Mucosa of gallbladder (tissue), 1 donor: ENCODE results near the gene PLXND1. TPM values are rescaled to one million over a fixed set of nuclear protein-coding genes. Genes with fewer than 3 reads are reported as not detected.

Experiments used
- DNase-seq: peaks from one replicate; pipeline ENCODE4 v3.0.0-alpha.2; 2020; ENCODE audit warnings: low spot score
- total RNA-seq: library from RNA; stranded (reverse); gene quantifications from one replicate; pipeline ENCODE4 v1.2.1, GENCODE V29; 2021
- donor health status: DM: no; HTN: no; CAD: no.

The PLXND1 gene
- total RNA-seq, 1 donor from 2014 or later: 82.2 TPM

GRCh38 chr3:129628169-129628522 lies 21.7 kb upstream of the PLXND1 start:
- DNase-seq: no peak

DNA sequence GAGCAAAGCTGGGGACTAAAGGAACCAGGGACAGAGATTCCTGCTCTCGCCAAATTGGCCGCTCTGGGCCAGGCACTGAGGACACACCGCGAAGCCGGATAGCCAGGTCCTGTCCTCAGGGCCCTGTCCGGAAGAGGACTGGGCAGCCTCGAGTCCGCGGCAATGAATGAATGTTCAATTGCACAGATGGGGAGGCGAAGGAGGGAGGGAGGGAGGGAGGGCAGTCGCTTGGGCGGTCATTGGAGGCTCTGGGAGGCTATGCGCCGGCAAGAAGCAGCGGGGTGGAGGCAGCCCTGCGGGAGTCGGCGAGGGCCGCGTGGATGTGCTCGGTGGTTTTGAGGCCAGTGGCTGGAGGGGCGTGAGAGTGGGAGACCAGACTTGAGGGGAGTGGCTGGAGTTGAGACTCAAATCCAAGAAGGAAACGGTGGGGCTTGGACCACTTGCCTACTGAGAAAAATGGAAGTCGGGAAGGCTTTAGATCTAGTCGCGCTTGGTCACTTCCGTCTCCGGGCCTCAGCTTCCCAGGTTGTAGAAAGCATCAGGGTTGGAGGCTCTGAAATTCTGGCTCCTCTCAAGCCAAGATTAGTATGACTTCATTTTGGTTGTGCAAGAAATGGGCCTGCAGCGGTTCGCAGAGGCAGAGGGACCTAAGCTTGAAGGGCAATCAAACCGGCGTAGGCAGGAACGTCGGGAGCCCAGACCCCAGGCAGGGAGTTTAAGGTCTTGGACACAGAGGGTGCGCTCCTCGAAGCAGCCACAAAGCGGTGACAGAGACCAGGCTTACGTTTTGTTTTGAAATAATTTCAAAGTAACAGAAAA lies 21.1 kb upstream of the PLXND1 start:
- DNase-seq: peak; percentile 70

DNA sequence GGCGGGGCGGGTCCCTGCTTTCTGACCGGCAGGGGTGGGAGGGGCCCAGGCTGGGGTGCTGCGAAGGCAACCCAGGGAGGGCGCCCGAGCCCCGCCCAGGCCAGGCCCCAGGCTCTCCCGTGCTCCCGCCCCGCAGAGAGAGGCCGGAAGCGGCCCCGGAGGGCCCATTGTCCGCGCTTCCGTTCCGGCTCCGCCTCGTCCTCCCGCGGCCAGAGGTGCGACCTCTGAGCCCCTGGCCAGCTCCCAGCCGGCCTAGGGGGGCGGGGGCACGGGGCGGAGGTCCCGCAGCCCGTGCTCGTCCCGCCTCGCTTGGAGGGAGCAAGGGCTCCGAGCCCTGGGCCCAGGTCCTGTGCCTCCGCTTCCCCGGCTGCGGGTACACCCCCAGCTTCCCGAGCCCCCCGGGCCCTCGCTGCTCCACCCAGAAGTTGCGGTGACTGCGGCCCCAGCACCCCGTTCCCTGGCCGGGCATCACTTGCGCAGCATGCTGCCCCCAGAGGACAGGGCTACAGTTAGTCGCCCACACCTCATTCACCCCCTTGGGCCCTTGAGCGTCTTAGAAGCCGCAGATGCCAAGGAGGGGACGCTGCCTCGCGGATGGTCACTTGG lies 20.4 kb upstream of the PLXND1 start:
- DNase-seq: peak; percentile 89

DNA sequence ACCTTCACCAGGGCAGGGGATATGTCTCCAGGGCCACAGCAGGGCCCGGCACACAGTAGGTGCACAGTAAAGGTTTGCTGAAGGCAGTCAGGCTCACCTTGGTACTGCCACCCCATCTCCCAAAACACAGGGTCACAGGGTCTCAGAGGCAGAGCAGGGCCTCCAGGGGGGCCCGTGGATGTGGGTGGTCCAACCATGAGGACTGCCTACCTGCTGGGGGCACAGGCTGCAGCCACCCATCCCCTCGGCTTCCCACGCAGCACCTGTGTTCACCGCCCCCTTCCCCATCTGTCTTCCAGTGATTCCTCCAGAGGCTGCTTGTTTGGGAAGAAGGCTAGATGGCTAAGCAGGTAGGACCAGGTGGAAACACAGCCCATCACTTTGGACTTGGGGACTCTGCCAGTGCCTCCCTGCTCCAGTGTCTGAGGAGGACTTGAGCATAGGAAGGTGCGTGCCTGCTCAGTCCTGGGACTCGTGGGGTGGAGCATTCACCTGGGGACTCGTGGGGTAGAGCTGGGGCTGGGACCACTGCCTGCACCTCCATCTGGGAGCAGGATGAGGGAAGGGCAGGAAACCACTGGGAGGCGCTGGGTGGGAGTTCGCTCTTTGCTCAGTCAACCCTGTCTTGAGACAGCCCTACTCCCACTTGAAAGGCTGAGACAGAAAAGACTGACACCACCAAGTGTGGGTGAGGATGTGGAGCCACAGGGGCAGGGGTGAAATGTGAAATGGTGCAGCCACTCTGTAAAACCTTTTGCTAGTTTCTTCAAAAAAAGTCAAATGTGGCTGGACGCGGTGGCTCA lies 18.8 kb upstream of the PLXND1 start:
- DNase-seq: no peak

- no peak for DNase-seq
Measured at GRCh38 chr3:129624347-129625071, 18.0 kb upstream of the PLXND1 start.

- DNase-seq: peak; percentile 53
Measured at GRCh38 chr3:129623447-129624118, 17.1 kb upstream of the PLXND1 start.

DNA sequence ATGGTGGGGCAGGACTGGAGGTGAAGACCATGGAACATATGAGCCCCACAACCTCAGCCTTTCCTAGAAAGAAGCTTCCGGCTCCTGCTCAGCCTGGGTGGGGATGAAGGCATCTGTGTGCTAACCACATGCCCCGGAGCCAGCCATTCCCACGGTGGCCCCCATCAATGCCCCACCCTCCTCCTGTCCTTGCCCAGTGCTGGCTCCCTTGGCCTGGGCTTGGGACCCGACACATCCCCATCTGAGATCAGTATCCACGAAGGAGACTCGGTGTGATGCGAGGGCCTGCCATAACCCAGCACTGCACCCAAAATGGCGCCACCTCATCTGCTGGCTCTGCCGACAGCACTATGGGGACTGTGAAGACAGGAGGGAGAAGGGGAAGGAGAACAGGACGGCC lies 16.5 kb upstream of the PLXND1 start:
- DNase-seq: no peak

DNA sequence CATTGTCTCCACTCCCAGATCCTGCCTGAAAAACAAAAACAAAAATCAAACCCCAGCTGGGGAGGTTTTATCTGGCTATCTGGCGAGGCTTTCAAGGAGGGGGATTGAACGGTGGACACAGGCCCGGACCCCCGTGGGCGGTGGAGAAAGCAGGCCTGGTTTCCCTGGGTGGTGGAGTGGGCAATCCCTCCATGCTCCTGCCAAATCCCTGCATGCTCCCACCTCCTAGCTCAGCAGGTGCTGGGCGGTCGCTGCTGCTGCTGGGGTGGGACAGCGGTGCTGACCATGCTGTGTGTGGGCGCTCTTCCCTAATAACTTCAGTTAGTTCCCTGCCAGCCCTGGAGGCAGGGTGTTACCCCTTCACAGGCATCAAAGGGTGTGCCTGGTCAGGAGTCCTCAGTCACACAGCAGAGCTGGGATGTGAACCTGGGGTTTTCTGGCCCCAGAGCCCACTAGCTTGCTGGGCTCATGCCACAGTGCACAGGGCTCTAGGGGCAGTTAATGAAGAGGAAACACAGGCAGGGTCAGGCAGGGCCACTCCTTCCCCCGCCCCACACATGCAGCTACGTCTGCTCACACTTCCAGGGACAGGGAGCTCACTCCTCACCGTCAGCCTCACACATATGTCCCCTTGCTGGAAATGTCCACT lies 15.9 kb upstream of the PLXND1 start:
- no peak for DNase-seq

GRCh38 chr3:129621626-129622225 lies 15.2 kb upstream of the PLXND1 start:
- DNase-seq: no peak

DNA sequence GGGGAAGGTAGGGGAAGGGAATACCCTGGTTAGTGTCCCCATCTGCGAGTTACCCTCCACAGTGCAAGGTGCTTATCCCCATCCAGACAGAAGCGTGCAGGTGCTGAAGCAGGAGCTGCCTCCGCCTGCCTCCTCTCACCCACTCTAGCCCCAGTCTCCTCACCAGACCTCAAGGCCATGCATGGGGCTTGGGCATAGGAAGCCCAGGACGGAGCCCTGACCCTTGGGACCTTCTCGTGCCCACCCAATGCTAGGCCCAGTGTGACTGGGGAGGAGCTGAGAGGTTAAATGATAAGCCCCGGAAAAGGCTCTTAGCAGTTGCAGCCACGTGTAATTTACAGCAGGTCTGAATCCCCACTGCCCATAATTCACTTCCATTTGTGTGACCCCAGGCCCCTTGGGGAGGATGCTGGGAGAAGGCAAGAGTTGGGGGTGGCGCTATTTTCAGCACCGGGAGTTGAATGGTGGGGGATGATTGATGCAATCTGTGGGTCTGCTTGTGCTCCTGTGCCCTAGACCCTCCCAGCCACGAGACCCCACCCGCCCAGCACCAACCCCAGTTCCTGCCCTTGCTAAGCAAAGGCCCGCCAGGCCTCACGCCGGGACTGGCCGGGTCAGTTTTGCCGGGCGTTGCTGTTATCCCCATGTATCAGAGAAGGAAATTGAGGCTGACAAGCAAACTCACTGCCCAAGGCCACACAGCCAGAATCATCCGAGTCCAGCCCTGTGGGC lies 14.5 kb upstream of the PLXND1 start:
- no peak for DNase-seq

DNA sequence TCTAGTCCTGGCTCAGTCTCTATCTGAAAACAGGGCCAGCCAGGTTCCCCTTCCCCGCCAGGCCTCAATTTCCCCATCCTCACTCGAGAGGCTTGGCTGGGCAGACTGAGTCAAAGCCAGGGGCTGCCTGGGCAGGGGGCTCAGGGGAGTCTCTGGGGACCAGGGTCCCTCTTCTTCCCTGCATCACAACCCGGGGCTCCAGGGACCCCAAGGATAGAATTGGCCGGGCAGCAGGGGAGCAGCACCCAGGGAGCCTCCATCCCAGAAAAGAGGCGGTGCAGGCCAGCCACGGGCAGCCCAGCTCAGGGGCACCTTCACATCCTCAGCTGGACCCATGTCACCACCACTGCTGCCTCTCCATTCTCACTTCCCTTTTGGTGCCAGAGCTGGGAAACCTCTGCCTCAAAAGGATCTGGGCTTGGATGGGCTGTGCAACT lies 13.3 kb upstream of the PLXND1 start:
- DNase-seq: no peak

GRCh38 chr3:129618901-129619671 lies 12.6 kb upstream of the PLXND1 start:
- no peak for DNase-seq

DNA sequence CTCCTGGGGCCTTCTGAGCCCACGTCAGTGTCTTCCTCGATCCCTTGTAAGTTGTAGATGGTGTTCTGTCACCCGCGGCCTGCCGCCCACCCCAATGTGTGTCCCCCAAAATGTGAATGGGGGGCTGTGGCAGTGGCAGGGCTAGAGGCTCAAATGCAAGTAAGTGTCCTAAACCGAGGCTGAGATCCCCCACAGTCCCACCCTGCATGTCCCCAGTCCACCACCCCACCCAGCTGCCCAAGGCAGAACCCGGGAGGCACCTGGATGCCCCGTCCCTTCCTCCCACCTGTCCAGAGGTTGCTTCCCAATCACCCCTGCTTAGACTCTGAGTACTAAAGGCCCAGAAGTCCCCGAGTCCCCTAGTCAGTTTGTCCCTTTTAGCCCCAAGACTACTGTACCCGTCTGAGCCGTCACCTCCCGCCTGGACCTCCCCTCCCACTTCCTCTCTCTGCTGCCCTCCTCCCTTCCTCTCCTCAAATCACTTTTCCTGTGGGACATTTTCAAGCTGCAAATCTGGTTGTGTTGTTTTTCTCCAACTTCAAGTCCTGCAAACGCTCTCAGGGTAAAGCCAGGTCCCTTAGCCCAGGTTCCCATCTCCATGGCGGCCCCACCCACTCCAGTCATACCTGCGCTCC lies 11.8 kb upstream of the PLXND1 start:
- DNase-seq: no peak

DNA sequence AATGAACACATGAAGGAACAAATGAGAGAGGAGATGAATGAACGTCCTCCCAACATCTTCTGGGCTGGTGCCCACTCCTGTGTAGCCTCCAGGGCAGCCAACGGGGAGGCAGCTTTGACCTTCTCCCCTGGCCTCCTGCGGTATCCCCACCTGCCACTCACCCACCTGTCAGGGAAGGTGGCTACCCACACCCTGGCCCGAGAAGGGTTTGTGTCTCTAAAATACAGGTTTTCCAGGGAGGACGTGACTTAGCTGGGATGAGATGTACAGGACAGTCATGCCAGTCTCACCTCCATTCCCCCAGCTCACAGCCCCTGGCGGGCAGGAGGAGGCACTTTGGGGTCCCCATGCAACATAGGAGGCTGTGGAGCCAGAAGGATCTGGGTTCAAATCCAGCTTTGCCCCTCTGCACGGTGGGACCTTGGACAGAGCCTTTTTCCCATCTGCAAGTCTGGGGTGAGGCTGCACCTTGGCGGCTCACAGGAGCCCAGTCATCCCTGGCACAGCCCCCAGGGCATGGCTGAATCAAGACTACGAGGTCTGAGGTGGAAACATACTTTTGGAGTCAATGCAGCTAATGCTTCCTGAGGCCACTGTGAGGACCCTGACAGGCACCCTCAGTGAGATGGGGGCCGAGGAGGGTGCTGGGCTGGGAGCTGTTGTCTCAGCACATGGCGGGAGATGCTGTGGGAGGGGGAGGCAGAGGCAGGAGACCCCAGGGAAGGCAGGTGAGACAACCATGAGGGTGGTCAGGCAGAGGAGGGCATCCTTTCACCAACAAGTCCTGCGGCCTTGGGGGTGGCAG lies 11.1 kb upstream of the PLXND1 start:
- DNase-seq: no peak

GRCh38 chr3:129616713-129617112 lies 10.2 kb upstream of the PLXND1 start:
- DNase-seq: no peak

GRCh38 chr3:129616291-129616690 lies 9.8 kb upstream of the PLXND1 start:
- DNase-seq: no peak

GRCh38 chr3:129615751-129616281 lies 9.3 kb upstream of the PLXND1 start:
- no peak for DNase-seq
